Skeletal muscle tissue (tissue), 4 donors: Measurements from ENCODE around the gene SBF2. TPM values are rescaled to one million over a fixed set of nuclear protein-coding genes. Genes with fewer than 3 reads are reported as not detected.
"Not testable (repeated sequence)": the region's sequence is repeated elsewhere in the genome, so short reads cannot be mapped to it uniquely, and the experiment has no call there.

ENCODE experiments used
- H3K27ac ChIP-seq: one replicate; pipeline ENCODE4 v1.7.0; 2013; ENCODE audit warnings: mild to moderate bottlenecking, low read depth, low read length, inconsistent platforms
- H3K27me3 ChIP-seq, 3 donors: one replicate each; pipeline ENCODE4 v1.7.0; 2013; ENCODE audit warnings: low read length in 3 of 3; ENCODE audit not compliant: control insufficient read depth in 3 of 3, insufficient read depth in 3 of 3
- H3K36me3 ChIP-seq, 3 donors: one replicate each; pipeline ENCODE4 v1.7.0; 2013; ENCODE audit warnings: low read length in 3 of 3; ENCODE audit not compliant: control insufficient read depth in 3 of 3, insufficient read depth in 3 of 3
- H3K4me1 ChIP-seq, 3 donors: one replicate each; pipeline ENCODE4 v1.7.0; 2013; ENCODE audit warnings: low read length in 3 of 3, mild to moderate bottlenecking in 3 of 3; ENCODE audit not compliant: control insufficient read depth in 3 of 3, insufficient read depth in 3 of 3
- H3K4me3 ChIP-seq, 3 donors: one replicate each; pipeline ENCODE4 v1.7.0; 2013; ENCODE audit warnings: low read length in 3 of 3
- H3K9ac ChIP-seq, 3 donors: one replicate each; pipeline ENCODE4 v1.7.0; 2013; ENCODE audit warnings: low read length in 3 of 3, mild to moderate bottlenecking in 3 of 3, moderate library complexity in 2 of 3, low read depth in 1 of 3
- H3K9me3 ChIP-seq, 3 donors: one replicate each; pipeline ENCODE4 v1.7.0; 2013; ENCODE audit warnings: low read length in 3 of 3; ENCODE audit not compliant: control insufficient read depth in 3 of 3
- total RNA-seq: library from RNA; depleted of rRNA; stranded (reverse); fragments of >200 nt; gene quantifications from one replicate; pipeline ENCODE4 v1.2.3, GENCODE V29; 2014
- donor health status: Osteomylitis.

SBF2 gene
- total RNA-seq, 1 donor from 2014 or later = 34.4 TPM

- H3K36me3 ChIP-seq = no peaks in the 10 kb centered on the region
- peaks cover 6 to 13% (median 8%) of the 10 kb centered on the region in 3 donors for H3K4me1 ChIP-seq
- no peaks in the 10 kb centered on the region for H3K27me3 ChIP-seq
- H3K4me3 ChIP-seq = no peak overlapping the region
- H3K9me3 ChIP-seq = no peaks in the 10 kb centered on the region
- no peak overlapping the region for H3K9ac ChIP-seq
- H3K27ac ChIP-seq = no peak overlapping the region
Observed at GRCh38 chr11:10113852-10114251, 180.2 kb downstream of the SBF2 start.

DNA sequence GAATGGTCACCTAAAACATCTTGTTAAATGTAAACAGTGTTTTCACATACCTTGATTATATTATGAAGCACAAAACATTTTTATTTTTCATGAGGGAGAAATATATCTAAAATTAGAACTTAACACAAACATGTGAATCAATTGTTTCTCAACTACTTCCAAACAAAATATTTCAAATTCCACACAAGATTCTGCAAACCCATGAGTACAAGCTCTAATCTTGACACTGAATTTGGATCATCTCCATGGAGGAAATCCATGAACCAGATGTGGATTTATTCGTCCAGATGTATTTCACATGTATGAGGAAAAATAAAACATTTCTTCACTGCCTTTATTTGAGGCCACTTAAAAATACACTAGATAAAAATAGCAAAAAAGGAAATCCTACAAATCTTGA lies 184.2 kb downstream of the SBF2 start:
- Histone ChIP-seq H3K27me3 (no peaks in the 10 kb centered on the region), H3K4me3 (no peak overlapping the region), H3K9ac (no peak overlapping the region), H3K4me1 (peaks cover 8 to 13% (median 12%) of the 10 kb centered on the region in 3 donors), H3K27ac (no peak overlapping the region), H3K9me3 (no peaks in the 10 kb centered on the region), H3K36me3 (no peaks in the 10 kb centered on the region)

DNA sequence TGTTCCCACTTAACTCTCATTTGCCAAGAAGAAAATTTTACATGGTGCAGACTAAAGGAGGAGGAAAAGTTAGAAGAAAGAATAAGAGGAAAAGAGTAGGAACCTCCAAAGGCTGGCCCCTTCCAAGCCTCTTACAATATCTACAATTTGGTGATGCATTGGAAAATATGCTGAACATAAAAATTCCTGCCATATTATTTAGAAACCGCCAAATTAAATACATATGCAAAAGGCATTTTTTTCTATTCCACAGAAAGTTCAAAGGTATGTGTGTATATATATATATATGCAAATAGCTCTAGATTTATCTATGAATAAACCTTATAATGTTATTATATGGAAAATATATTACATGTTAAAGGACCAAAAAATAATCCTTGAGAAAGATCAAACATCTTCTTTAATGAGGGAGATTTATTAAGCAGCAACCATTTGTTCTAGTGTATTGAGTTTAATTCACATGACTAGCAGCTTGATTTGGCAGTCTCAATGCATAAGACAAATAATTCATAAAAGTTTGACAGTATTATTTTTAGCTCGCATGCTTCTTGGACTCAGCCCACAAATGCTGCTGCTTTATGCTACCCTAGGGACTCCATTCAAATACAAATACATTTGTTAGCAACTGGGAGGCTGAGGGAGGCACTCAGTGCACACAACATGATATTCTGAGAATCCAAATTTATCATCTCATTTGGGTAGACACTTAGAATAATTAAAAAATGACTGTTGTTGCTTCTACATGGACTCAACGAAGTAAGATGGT lies 184.9 kb downstream of the SBF2 start:
- Histone ChIP-seq H3K9me3 (no peaks in the 10 kb centered on the region), H3K9ac (peak overlapping the region in 1 of 3 donors; percentile 46), H3K27ac (no peak overlapping the region), H3K4me1 (peaks cover 8 to 18% (median 12%) of the 10 kb centered on the region in 3 donors), H3K4me3 (no peak overlapping the region), H3K36me3 (no peaks in the 10 kb centered on the region), H3K27me3 (no peaks in the 10 kb centered on the region)

GRCh38 chr11:10107497-10107896 lies 186.5 kb downstream of the SBF2 start:
- Histone ChIP-seq H3K4me3 (no peak overlapping the region), H3K27ac (no peak overlapping the region), H3K9me3 (no peaks in the 10 kb centered on the region), H3K4me1 (peaks cover 8 to 18% (median 12%) of the 10 kb centered on the region in 3 donors), H3K36me3 (no peaks in the 10 kb centered on the region), H3K9ac (no peak overlapping the region), H3K27me3 (no peaks in the 10 kb centered on the region)

DNA sequence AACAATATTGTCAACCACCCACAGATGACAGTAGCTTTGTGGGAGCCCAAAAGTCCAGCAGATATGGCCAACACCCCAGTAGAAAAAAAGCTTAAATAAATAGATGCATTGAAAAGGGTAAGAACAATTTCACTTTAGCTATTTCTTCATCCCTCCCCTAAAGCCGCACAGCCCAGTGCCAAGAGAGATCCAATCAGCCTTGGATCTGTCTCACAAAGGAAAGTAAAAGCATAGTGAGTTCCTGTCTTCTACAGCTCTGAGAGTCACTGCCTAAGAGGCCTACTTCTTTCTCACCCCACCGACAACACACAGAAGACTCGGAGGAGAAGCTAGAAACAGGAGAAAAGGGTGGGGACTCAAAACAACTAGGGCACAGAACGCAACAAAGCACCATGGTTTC lies 196.4 kb downstream of the SBF2 start:
- Histone ChIP-seq H3K27ac (no peak overlapping the region), H3K27me3 (no peaks in the 10 kb centered on the region), H3K36me3 (peaks cover 0 to 6% (median 3%) of the 10 kb centered on the region in 3 donors), H3K9me3 (peaks cover 5 to 7% (median 7%) of the 10 kb centered on the region in 3 donors), H3K4me3 (no peak overlapping the region), H3K9ac (no peak overlapping the region), H3K4me1 (no peaks in the 10 kb centered on the region)

- no peak overlapping the region for H3K27ac ChIP-seq
- H3K36me3 ChIP-seq = peaks cover 0 to 6% (median 3%) of the 10 kb centered on the region in 3 donors
- no peaks in the 10 kb centered on the region for H3K4me1 ChIP-seq
- no peaks in the 10 kb centered on the region for H3K27me3 ChIP-seq
- H3K9ac ChIP-seq = no peak overlapping the region
- H3K9me3 ChIP-seq = peaks cover 5 to 7% (median 7%) of the 10 kb centered on the region in 3 donors
- no peak overlapping the region for H3K4me3 ChIP-seq
Observed at GRCh38 chr11:10096987-10097386, 197.0 kb downstream of the SBF2 start.

GRCh38 chr11:10095412-10096208 lies 198.4 kb downstream of the SBF2 start:
- peaks cover 5 to 7% (median 7%) of the 10 kb centered on the region in 3 donors for H3K9me3 ChIP-seq
- H3K36me3 ChIP-seq = peaks cover 0 to 6% (median 3%) of the 10 kb centered on the region in 3 donors
- H3K4me1 ChIP-seq = no peaks in the 10 kb centered on the region
- H3K27me3 ChIP-seq = no peaks in the 10 kb centered on the region
- H3K4me3 ChIP-seq = no peak overlapping the region
- H3K27ac ChIP-seq = no peak overlapping the region
- no peak overlapping the region for H3K9ac ChIP-seq

DNA sequence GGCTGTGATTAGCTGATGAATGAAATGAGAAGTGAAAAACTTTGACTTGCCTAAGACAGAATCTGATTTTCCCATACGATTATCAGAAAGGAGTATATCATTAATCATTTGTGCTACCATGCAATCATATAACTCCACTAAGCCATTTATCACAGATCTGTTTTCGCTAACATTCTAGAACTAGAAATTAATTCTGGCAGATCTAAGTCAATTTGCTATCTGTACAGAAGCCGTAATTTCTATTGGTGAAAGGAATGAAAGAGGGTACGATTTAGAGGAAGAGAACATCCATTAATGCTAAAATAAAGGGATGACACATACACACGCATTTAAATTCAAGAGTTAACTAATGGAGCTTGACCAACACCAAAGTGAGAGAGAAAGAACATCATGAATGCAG lies 201.6 kb downstream of the SBF2 start:
- no peaks in the 10 kb centered on the region for H3K27me3 ChIP-seq
- H3K27ac ChIP-seq = no peak overlapping the region
- no peak overlapping the region for H3K9ac ChIP-seq
- no peaks in the 10 kb centered on the region for H3K9me3 ChIP-seq
- no peaks in the 10 kb centered on the region for H3K4me1 ChIP-seq
- no peaks in the 10 kb centered on the region for H3K36me3 ChIP-seq
- H3K4me3 ChIP-seq = no peak overlapping the region

- Histone ChIP-seq H3K27ac (no peak overlapping the region), H3K9me3 (no peaks in the 10 kb centered on the region), H3K9ac (no peak overlapping the region), H3K36me3 (no peaks in the 10 kb centered on the region), H3K4me3 (no peak overlapping the region), H3K4me1 (no peaks in the 10 kb centered on the region), H3K27me3 (no peaks in the 10 kb centered on the region)
Observed at GRCh38 chr11:10091314-10092045, 202.5 kb downstream of the SBF2 start.

GRCh38 chr11:10087923-10088225 lies 206.1 kb downstream of the SBF2 start:
- not testable (repeated sequence) for H3K27me3 ChIP-seq, H3K9ac ChIP-seq, H3K27ac ChIP-seq, H3K9me3 ChIP-seq, H3K36me3 ChIP-seq, H3K4me1 ChIP-seq, H3K4me3 ChIP-seq
